Vagina (tissue), 2 donors: Measurements from ENCODE around the gene HOXC10. TPM values are rescaled to one million over a fixed set of nuclear protein-coding genes. Genes with fewer than 3 reads are reported as not detected.

ENCODE experiments used
- DNase-seq, 2 donors: peaks; one replicate each; pipeline ENCODE4 v3.0.0-alpha.2; 2017; ENCODE audit errors: extremely low spot score in 2 of 2
- H3K27ac ChIP-seq: fragments of 200-600 bp; sonication (generic); one replicate; pipeline ENCODE4 v1.5.1; 2019
- H3K27me3 ChIP-seq: fragments of 200-600 bp; sonication (generic); one replicate; pipeline ENCODE4 v1.5.1; 2019
- H3K36me3 ChIP-seq, 2 donors: fragments of 200-600 bp; sonication (generic); one replicate each; pipeline ENCODE4 v1.5.1; 2017 to 2019
- H3K4me1 ChIP-seq: fragments of 200-600 bp; sonication (generic); one replicate; pipeline ENCODE4 v1.5.1; 2019
- H3K4me3 ChIP-seq, 2 donors: fragments of 200-600 bp; sonication (generic); 1 replicate in 1 of 2; 2 replicates in 1 of 2; pipeline ENCODE4 v1.5.1; 2016 to 2019
- H3K9me3 ChIP-seq: fragments of 200-600 bp; sonication (generic); one replicate; pipeline ENCODE4 v1.5.1; 2019
- CTCF ChIP-seq, 3 experiments: fragments of 450-650 bp in 2 of 3; fragments of 200-600 bp in 1 of 3; sonication (generic) in 1 of 3; IDR thresholded peaks; one replicate each; pipeline ENCODE4 v1.5.1; 2017 to 2019; ENCODE audit warnings: antibody characterized with exemption in 3 of 3, mild to moderate bottlenecking in 2 of 3, moderate library complexity in 2 of 3
- POLR2A ChIP-seq, 2 donors: fragments of 450-650 bp; IDR thresholded peaks; one replicate each; pipeline ENCODE4 v1.6.1; 2017; ENCODE audit warnings: antibody characterized with exemption in 2 of 2, mild to moderate bottlenecking in 2 of 2, moderate library complexity in 2 of 2
- POLR2AphosphoS5 ChIP-seq, 2 donors: sonication (generic); formaldehyde crosslinking; IDR thresholded peaks; one replicate each; pipeline ENCODE4 v1.9.0; 2017; ENCODE audit warnings: antibody characterized with exemption in 2 of 2, mild to moderate bottlenecking in 2 of 2, low read depth in 1 of 2; ENCODE audit not compliant: insufficient read depth in 1 of 2
- intact Hi-C: fragments of 100-400 bp; cut with DNase I; formaldehyde crosslinking; loops from one replicate; pipeline ENCODE4 v1.15.1; 2023
- total RNA-seq: library from RNA; depleted of rRNA; stranded (reverse); fragments of >200 nt; gene quantifications from one replicate; pipeline ENCODE4 v1.2.3, GENCODE V29; 2016

HOXC10 gene
- total RNA-seq, 1 donor from 2014 or later = not detected

- Histone ChIP-seq H3K4me1 (peaks cover 1% of the 10 kb centered on the region), H3K27me3 (peaks cover 4% of the 10 kb centered on the region), H3K9me3 (no peaks in the 10 kb centered on the region), H3K4me3 (no peak overlapping the region), H3K27ac (no peak overlapping the region), H3K36me3 (no peaks in the 10 kb centered on the region)
- DNase-seq = no peak
- TF ChIP-seq POLR2A (IDR thresholded peaks at IDR 0.05) (no peak), CTCF (IDR thresholded peaks at IDR 0.05) (no peak), POLR2AphosphoS5 (IDR thresholded peaks at IDR 0.05; ENCODE audit: insufficient read depth in 1 of 2, low read depth in 1 of 2) (no peak)
- intact Hi-C loops = no loop called here
These were observed 16.5 kb upstream of the HOXC10 start for GRCh38 chr12:53968214-53969127.

- Histone ChIP-seq H3K4me1 (peaks cover 14% of the 10 kb centered on the region), H3K36me3 (no peaks in the 10 kb centered on the region), H3K27ac (no peak overlapping the region), H3K9me3 (no peaks in the 10 kb centered on the region), H3K4me3 (no peak overlapping the region), H3K27me3 (peaks cover 9% of the 10 kb centered on the region)
- DNase-seq = no peak
- intact Hi-C loops = no loop called here
- TF ChIP-seq POLR2A (IDR thresholded peaks at IDR 0.05) (no peak), CTCF (IDR thresholded peaks at IDR 0.05) (no peak), POLR2AphosphoS5 (IDR thresholded peaks at IDR 0.05; ENCODE audit: insufficient read depth in 1 of 2, low read depth in 1 of 2) (no peak)
These were observed 15.2 kb upstream of the HOXC10 start for GRCh38 chr12:53969588-53970259.

- Histone ChIP-seq H3K36me3 (no peaks in the 10 kb centered on the region), H3K27ac (no peak overlapping the region), H3K27me3 (peaks cover 17% of the 10 kb centered on the region), H3K4me1 (peaks cover 20% of the 10 kb centered on the region), H3K4me3 (no peak overlapping the region), H3K9me3 (no peaks in the 10 kb centered on the region)
- intact Hi-C loops = no loop called here
- no peak for DNase-seq
- TF ChIP-seq CTCF (IDR thresholded peaks at IDR 0.05) (no peak), POLR2AphosphoS5 (IDR thresholded peaks at IDR 0.05; ENCODE audit: insufficient read depth in 1 of 2, low read depth in 1 of 2) (no peak), POLR2A (IDR thresholded peaks at IDR 0.05) (no peak)
These were observed 14.5 kb upstream of the HOXC10 start for GRCh38 chr12:53970451-53970850.

GRCh38 chr12:53971129-53971528, 13.8 kb upstream of the HOXC10 start:
- TF ChIP-seq CTCF (IDR thresholded peaks at IDR 0.05) (no peak), POLR2AphosphoS5 (IDR thresholded peaks at IDR 0.05; ENCODE audit: insufficient read depth in 1 of 2, low read depth in 1 of 2) (no peak), POLR2A (IDR thresholded peaks at IDR 0.05) (no peak)
- Histone ChIP-seq H3K27ac (no peak overlapping the region), H3K4me3 (no peak overlapping the region), H3K4me1 (peaks cover 20% of the 10 kb centered on the region), H3K36me3 (no peaks in the 10 kb centered on the region), H3K27me3 (peaks cover 19% of the 10 kb centered on the region), H3K9me3 (no peaks in the 10 kb centered on the region)
- intact Hi-C loops = no loop called here
- DNase-seq = no peak
